ENCODE results near the gene SLC16A4. TPM values are rescaled to one million over a fixed set of nuclear protein-coding genes. Genes with fewer than 3 reads are reported as not detected.

Gene SLC16A4
- total RNA-seq, 2 experiments from 2014 or later = 0.22 to 0.38 TPM

GRCh38 chr1:110339407-110340206, 51.2 kb downstream of the SLC16A4 start:
- DNase-seq (ENCODE audit: low spot score) = peak; percentile 71
- intact Hi-C loops (cut with micrococcal nuclease; ENCODE audit: unreplicated experiment) = loop anchor here (2.0 to 10.0 kb wide), 2 partner anchors 333 to 535 kb away; partner anchors contain the start of gene CD53
- H3K4me2 ChIP-seq (ENCODE audit: low read length) = peak overlapping the region; percentile 98
- BruUV-seq (replicated peaks) = TSS peak; percentile 10
- H3K9me2 ChIP-seq (ENCODE audit: insufficient read depth, low read length) = no peaks in the 10 kb centered on the region
- peaks cover 46% of the 10 kb centered on the region for H4K20me1 ChIP-seq (ENCODE audit: insufficient read depth, low read length)
- no peaks in the 10 kb centered on the region for H3K9me3 ChIP-seq (ENCODE audit: low read length)
- CTCF ChIA-PET (ENCODE audit: unreplicated experiment) = interaction anchor here (1.3 to 2.6 kb wide), 3 partner anchors 21 to 131 kb away, joined by 3 to 15 read pairs (median 6); no protein-coding TSS in a partner anchor
- POLR2A ChIA-PET = interaction anchor here (0.6 to 6.1 kb wide), 13 partner anchors 9 to 305 kb away, joined by 3 to 39 read pairs (median 5); partner anchors contain the start of genes LAMTOR5 and STRIP1
- peak overlapping the region; percentile 9; the same call in 1 of the 2 replicates for H2AFZ ChIP-seq (ENCODE audit: low read length)
- peaks cover 69% of the 10 kb centered on the region for H3K79me2 ChIP-seq (ENCODE audit: insufficient read depth, low read depth, low read length)
- peaks cover 52% of the 10 kb centered on the region for H3K36me3 ChIP-seq (ENCODE audit: insufficient read depth, low read length)
- H3K27ac ChIP-seq (ENCODE audit: low read depth, low read length, poor library complexity, severe bottlenecking) = peak overlapping the region; percentile 92
- peak overlapping the region; percentile 93 for H3K4me3 ChIP-seq (ENCODE audit: low read depth, low read length, poor library complexity, severe bottlenecking)
- peaks cover 35% of the 10 kb centered on the region for H3K4me1 ChIP-seq (ENCODE audit: insufficient read depth, low read length, poor library complexity, severe bottlenecking)
- TF ChIP-seq CTCF (conservative IDR thresholded peaks at IDR 0.05; ENCODE audit: low read length) (0 out of 2 replicates have a peak, but pooled peaks have one; percentile 21), EZH2phosphoT487 (IDR thresholded peaks at IDR 0.05; ENCODE audit: borderline replicate concordance, low read depth, low read length) (no peak)

- peak within 1 kb of the TSS; percentile 92 for H3K27ac ChIP-seq (ENCODE audit: low read depth, low read length, poor library complexity, severe bottlenecking)
- no TSS peak for BruUV-seq (replicated peaks)
- intact Hi-C loops (cut with micrococcal nuclease; ENCODE audit: unreplicated experiment) = loop anchor here (1.0 to 10.0 kb wide), 5 partner anchors 45 to 536 kb away; partner anchors contain the start of genes CD53, KCNC4 and LAMTOR5
These were observed 51.9 kb downstream of the SLC16A4 start, which contains the start of gene RBM15 for GRCh38 chr1:110338886-110339406. TSS of gene RBM15 (plus strand) at chr1:110339377. CDS start at chr1:110339406, 29 bp downstream.

More at GRCh38 chr1:110338886-110339406, 51.9 kb downstream of the SLC16A4 start, which contains the start of gene RBM15:
- DNase-seq (ENCODE audit: low spot score) = peak; percentile 100
- POLR2A ChIA-PET = interaction anchor here (0.6 to 6.1 kb wide), 22 partner anchors 9 to 304 kb away, joined by 3 to 39 read pairs (median 5); partner anchors contain the start of genes LAMTOR5 and STRIP1
- H3K9me3 ChIP-seq (ENCODE audit: low read length) = no peaks in the 10 kb centered on the region
- H3K36me3 ChIP-seq (ENCODE audit: insufficient read depth, low read length) = peaks cover 45% of the 10 kb centered on the region
- peaks cover 62% of the 10 kb centered on the region for H3K79me2 ChIP-seq (ENCODE audit: insufficient read depth, low read depth, low read length)
- peak within 1 kb of the TSS; percentile 93 for H3K4me3 ChIP-seq (ENCODE audit: low read depth, low read length, poor library complexity, severe bottlenecking)
- TF ChIP-seq EZH2phosphoT487 (IDR thresholded peaks at IDR 0.05; ENCODE audit: borderline replicate concordance, low read depth, low read length) (no peak), CTCF (conservative IDR thresholded peaks at IDR 0.05; ENCODE audit: low read length) (no peak)
- no peaks in the 10 kb centered on the region for H3K9me2 ChIP-seq (ENCODE audit: insufficient read depth, low read length)
- H3K4me2 ChIP-seq (ENCODE audit: low read length) = peak within 1 kb of the TSS; percentile 98
- peak within 1 kb of the TSS; percentile 57; the same call in 1 of the 2 replicates for H2AFZ ChIP-seq (ENCODE audit: low read length)
- H3K4me1 ChIP-seq (ENCODE audit: insufficient read depth, low read length, poor library complexity, severe bottlenecking) = peaks cover 28% of the 10 kb centered on the region
- CTCF ChIA-PET (ENCODE audit: unreplicated experiment) = interaction anchor here (0.6 to 2.6 kb wide), 5 partner anchors 21 to 162 kb away, joined by 3 to 15 read pairs (median 3); no protein-coding TSS in a partner anchor
- H4K20me1 ChIP-seq (ENCODE audit: insufficient read depth, low read length) = peaks cover 39% of the 10 kb centered on the region

All from OCI-LY7 (cell line).